Stimulated activated effector memory CD8-positive, alpha-beta T cell treated with anti-CD3 and anti-CD28 coated beads, Interleukin-12 subunit alpha, Interleukin-12 subunit beta, amount 100 ng/mL, for 72 hours (primary cell): ENCODE data around the gene CISH.
A peak's percentile ranks its signal among the peaks of the same experiment; 100 is the strongest.

ENCODE experiments used
- ATAC-seq: fragments of 150-1000 bp; cut with Tn5 transposase; 2 replicates; pipeline ENCODE4 v1.10.0; 2021
- DNase-seq, 2 donors: peaks; one replicate each; pipeline ENCODE4 v3.0.0; 2021 to 2022; ENCODE audit warnings: low spot score in 2 of 2
- H3K27ac Mint-ChIP-seq: one replicate; pipeline ENCODE4 v1.8.0; 2022; ENCODE audit warnings: mild to moderate bottlenecking, mixed read lengths
- H3K36me3 Mint-ChIP-seq: one replicate; pipeline ENCODE4 v1.8.0; 2022; ENCODE audit warnings: mild to moderate bottlenecking, mixed read lengths
- H3K4me1 Mint-ChIP-seq: one replicate; pipeline ENCODE4 v1.8.0; 2022; ENCODE audit warnings: mixed read lengths
- H3K4me3 Mint-ChIP-seq: one replicate; pipeline ENCODE4 v1.8.0; 2022; ENCODE audit warnings: mild to moderate bottlenecking, mixed read lengths
- H3K9me3 Mint-ChIP-seq: one replicate; pipeline ENCODE4 v1.8.0; 2022; ENCODE audit warnings: mixed read lengths

The CISH gene

GRCh38 chr3:50610992-50611463, 546 bp downstream of the CISH start:
- H3K9me3 Mint-ChIP-seq: no peaks in the 10 kb centered on the region
- peaks cover 73% of the 10 kb centered on the region for H3K4me1 Mint-ChIP-seq
- H3K27ac Mint-ChIP-seq: peak overlapping the region; percentile 99
- H3K36me3 Mint-ChIP-seq: peaks cover 92% of the 10 kb centered on the region
- ATAC-seq (no peak), DNase-seq (no peak)
- H3K4me3 Mint-ChIP-seq: peak overlapping the region; percentile 98

- Mint-ChIP-seq H3K27ac (peak overlapping the region; percentile 99), H3K4me1 (peaks cover 73% of the 10 kb centered on the region), H3K4me3 (peak overlapping the region; percentile 98), H3K36me3 (peaks cover 95% of the 10 kb centered on the region), H3K9me3 (no peaks in the 10 kb centered on the region)
- ATAC-seq: no peak
- no peak for DNase-seq
These were observed 1.2 kb downstream of the CISH start for GRCh38 chr3:50610181-50610971.

DNA sequence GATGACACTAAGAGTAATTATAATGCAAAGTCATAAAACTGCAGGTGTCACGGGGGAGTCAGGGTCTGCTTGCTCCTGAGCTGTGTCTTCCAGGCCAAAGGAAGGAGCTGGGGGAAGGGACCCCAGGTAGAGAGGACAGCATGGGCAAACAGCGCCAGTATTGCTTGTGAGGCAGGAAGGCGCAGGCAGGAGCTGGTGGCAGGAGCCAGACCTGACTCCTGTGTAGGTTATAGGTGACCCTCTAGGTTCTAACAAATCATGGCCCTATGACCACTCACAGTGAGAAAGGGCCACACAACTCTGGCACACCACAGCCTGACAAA, 1.9 kb downstream of the CISH start:
- Mint-ChIP-seq H3K36me3 (peaks cover 97% of the 10 kb centered on the region), H3K4me1 (peaks cover 73% of the 10 kb centered on the region), H3K27ac (peak overlapping the region; percentile 99), H3K4me3 (peak overlapping the region; percentile 98), H3K9me3 (no peaks in the 10 kb centered on the region)
- ATAC-seq: no peak
- no peak for DNase-seq

GRCh38 chr3:50609071-50609762, 2.4 kb downstream of the CISH start:
- DNase-seq (no peak), ATAC-seq (no peak)
- Mint-ChIP-seq H3K9me3 (no peaks in the 10 kb centered on the region), H3K27ac (peak overlapping the region; percentile 99), H3K36me3 (peaks cover 97% of the 10 kb centered on the region), H3K4me1 (peaks cover 73% of the 10 kb centered on the region), H3K4me3 (peak overlapping the region; percentile 98)

GRCh38 chr3:50608278-50608677, 3.3 kb downstream of the CISH start:
- H3K9me3 Mint-ChIP-seq: no peaks in the 10 kb centered on the region
- H3K4me3 Mint-ChIP-seq: peak overlapping the region; percentile 98
- DNase-seq: no peak
- H3K27ac Mint-ChIP-seq: peak overlapping the region; percentile 99
- peaks cover 75% of the 10 kb centered on the region for H3K4me1 Mint-ChIP-seq
- ATAC-seq: no peak
- peaks cover 100% of the 10 kb centered on the region for H3K36me3 Mint-ChIP-seq

DNA sequence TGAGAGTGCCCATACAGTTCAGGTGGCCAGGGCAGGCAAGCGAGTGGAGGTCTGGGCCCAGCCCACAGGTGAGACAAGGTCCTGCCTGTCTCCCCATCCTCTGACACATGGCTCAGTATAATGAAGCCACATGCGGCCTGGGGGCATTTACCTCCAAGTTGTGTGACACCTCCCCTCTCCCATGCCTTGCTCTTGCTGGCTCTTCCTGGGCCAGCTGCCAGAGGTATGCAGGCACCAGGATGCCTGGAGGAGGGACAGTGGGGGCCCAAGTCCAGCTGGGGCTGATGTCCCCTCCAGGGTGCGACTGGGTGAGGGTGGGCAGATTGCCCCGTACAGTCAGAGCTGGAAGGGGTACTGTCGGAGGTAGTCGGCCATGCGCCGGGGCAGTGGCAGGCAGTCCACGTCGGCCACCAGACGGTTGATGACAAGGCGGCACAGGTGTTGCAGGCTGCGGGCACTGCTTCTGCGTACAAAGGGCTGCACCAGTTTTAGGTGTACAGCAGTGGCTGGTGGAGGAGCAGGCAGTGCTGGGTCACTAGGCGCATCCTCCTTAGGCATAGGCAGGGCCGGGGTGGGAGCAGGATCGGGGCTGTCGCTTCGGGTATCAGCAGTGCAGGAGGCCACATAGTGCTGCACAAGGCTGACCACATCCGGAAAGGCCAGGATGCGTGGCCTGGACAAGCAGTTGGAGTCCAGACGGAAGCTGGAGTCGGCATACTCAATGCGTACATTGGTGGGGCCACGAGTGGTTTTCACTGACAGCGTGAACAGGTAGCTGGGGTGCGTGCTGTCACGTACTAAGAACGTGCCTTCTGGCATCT, 4.1 kb downstream of the CISH start:
- ATAC-seq (no peak), DNase-seq (no peak)
- Mint-ChIP-seq H3K27ac (peak overlapping the region; percentile 99), H3K4me3 (peak overlapping the region; percentile 98), H3K4me1 (peaks cover 80% of the 10 kb centered on the region), H3K9me3 (no peaks in the 10 kb centered on the region), H3K36me3 (peaks cover 100% of the 10 kb centered on the region)

DNA sequence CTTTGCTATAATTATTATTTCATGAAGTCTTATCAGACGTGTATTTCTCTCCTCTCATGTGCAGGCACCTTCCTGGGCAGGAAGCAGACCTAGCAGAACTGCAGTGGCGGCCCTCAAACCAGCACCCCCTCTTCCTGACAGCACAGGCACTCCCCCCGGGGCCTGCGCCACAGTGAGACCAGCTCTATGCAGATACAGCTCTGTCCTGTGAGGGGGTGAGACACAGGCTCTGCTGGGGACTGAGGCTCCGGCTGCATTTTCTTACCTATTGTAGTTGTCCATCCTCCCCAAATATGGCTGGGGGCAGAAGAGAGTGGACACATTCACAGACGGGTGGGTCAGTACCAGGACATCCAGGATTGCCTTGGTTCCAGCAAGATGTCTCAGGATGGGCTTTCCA, 5.0 kb downstream of the CISH start:
- no peak for ATAC-seq
- Mint-ChIP-seq H3K4me1 (peaks cover 80% of the 10 kb centered on the region), H3K27ac (peak overlapping the region; percentile 99), H3K36me3 (peaks cover 100% of the 10 kb centered on the region), H3K4me3 (peak overlapping the region; percentile 98), H3K9me3 (no peaks in the 10 kb centered on the region)
- DNase-seq: peak in 1 of 2 donors; percentile 56

DNA sequence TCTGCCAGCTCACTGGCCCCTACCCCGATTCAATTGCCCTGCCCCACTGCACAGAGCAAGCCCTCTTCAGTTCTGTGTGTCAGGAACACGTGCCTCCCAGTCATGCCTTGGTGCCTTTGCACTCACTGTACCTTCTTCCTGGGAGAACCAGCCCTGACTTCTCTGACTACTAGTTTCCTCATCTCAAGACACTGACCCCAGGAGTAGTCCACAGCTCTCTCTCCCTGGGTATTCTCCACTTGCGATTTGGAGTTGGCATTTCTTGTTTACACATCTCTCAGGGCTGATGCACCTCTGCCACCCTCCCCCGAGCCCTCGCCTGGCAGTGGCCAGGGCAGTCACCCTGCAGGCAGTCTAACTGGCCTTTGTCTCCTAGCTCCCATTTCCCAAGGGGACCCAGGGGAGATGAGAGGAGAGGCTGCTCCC, 5.7 kb downstream of the CISH start:
- DNase-seq: no peak
- peaks cover 86% of the 10 kb centered on the region for H3K4me1 Mint-ChIP-seq
- peaks cover 100% of the 10 kb centered on the region for H3K36me3 Mint-ChIP-seq

GRCh38 chr3:50604628-50605588, 6.7 kb downstream of the CISH start:
- Mint-ChIP-seq H3K36me3 (peaks cover 100% of the 10 kb centered on the region), H3K4me3 (peak overlapping the region; percentile 98), H3K9me3 (no peaks in the 10 kb centered on the region), H3K27ac (peak overlapping the region; percentile 99), H3K4me1 (peaks cover 89% of the 10 kb centered on the region)
- no peak for DNase-seq
- ATAC-seq: no peak

More for the DNA sequence above, 5.7 kb downstream of the CISH start:
- Mint-ChIP-seq H3K27ac (peak overlapping the region; percentile 99), H3K4me3 (peak overlapping the region; percentile 98), H3K9me3 (no peaks in the 10 kb centered on the region)
- no peak for ATAC-seq

- Mint-ChIP-seq H3K4me3 (peak overlapping the region; percentile 98), H3K4me1 (peaks cover 91% of the 10 kb centered on the region), H3K9me3 (no peaks in the 10 kb centered on the region), H3K27ac (peak overlapping the region; percentile 99), H3K36me3 (peaks cover 100% of the 10 kb centered on the region)
- ATAC-seq (no peak), DNase-seq (no peak)
These were observed 7.4 kb downstream of the CISH start for GRCh38 chr3:50604110-50604621.

- Mint-ChIP-seq H3K36me3 (peaks cover 97% of the 10 kb centered on the region), H3K27ac (peak overlapping the region; percentile 99), H3K4me3 (peak overlapping the region; percentile 98), H3K9me3 (no peaks in the 10 kb centered on the region), H3K4me1 (peaks cover 91% of the 10 kb centered on the region)
- ATAC-seq (no peak), DNase-seq (no peak)
These were observed 8.1 kb downstream of the CISH start for GRCh38 chr3:50603261-50604109.

GRCh38 chr3:50602595-50603191, 8.9 kb downstream of the CISH start:
- Mint-ChIP-seq H3K4me3 (peak overlapping the region; percentile 98), H3K36me3 (peaks cover 96% of the 10 kb centered on the region), H3K4me1 (peaks cover 91% of the 10 kb centered on the region), H3K9me3 (no peaks in the 10 kb centered on the region), H3K27ac (peak overlapping the region; percentile 99)
- ATAC-seq (no peak), DNase-seq (no peak)
